Activated naive CD8-positive, alpha-beta T cell treated with anti-CD3 and anti-CD28 coated beads, Interleukin-2, amount 10 ng/mL, durations not matched to agents 7 days and 5 days (primary cell): Measurements from ENCODE around the gene GSE1. TPM values are rescaled to one million over a fixed set of nuclear protein-coding genes. Genes with fewer than 3 reads are reported as not detected.

Experiments
- ATAC-seq: fragments of 150-1000 bp; cut with Tn5 transposase; one replicate; pipeline ENCODE4 v1.10.0; 2021; ENCODE audit warnings: low read depth, moderate library complexity
- POLR2A ChIA-PET: fragments of 350-600 bp; sonication (Branson Sonifier 250); formaldehyde crosslinking; loops from one replicate; lab custom pipeline; 2021; ENCODE audit warnings: antibody characterized with exemption; lab: Charles Lee
- DNase-seq: peaks from one replicate; pipeline ENCODE4 v3.0.0; 2021
- H3K27ac Mint-ChIP-seq: one replicate; pipeline ENCODE4 v1.8.0; 2022; ENCODE audit warnings: mild to moderate bottlenecking, mixed read lengths
- H3K27me3 Mint-ChIP-seq: one replicate; pipeline ENCODE4 v1.8.0; 2022; ENCODE audit warnings: mild to moderate bottlenecking, moderate library complexity, mixed read lengths
- H3K36me3 Mint-ChIP-seq: one replicate; pipeline ENCODE4 v1.8.0; 2021; ENCODE audit warnings: mild to moderate bottlenecking, mixed read lengths
- H3K4me1 Mint-ChIP-seq: one replicate; pipeline ENCODE4 v1.8.0; 2021; ENCODE audit warnings: mixed read lengths
- H3K4me3 Mint-ChIP-seq: one replicate; pipeline ENCODE4 v1.8.0; 2022; ENCODE audit warnings: mild to moderate bottlenecking, moderate library complexity, mixed read lengths
- H3K9me3 Mint-ChIP-seq: one replicate; pipeline ENCODE4 v1.8.0; 2021; ENCODE audit warnings: mixed read lengths
- total RNA-seq, 2 experiments: library from RNA; stranded (reverse); gene quantifications; one replicate each; pipeline ENCODE4 v1.2.3, GENCODE V29; 2021

The GSE1 gene
- total RNA-seq, 2 experiments from 2014 or later = 60.9 to 62.5 TPM

- ATAC-seq (peak; percentile 68), DNase-seq (peak; percentile 68)
- H3K9me3 Mint-ChIP-seq = no peaks in the 10 kb centered on the region
- peaks cover 56% of the 10 kb centered on the region for H3K4me1 Mint-ChIP-seq
- peak overlapping the region; percentile 97 for H3K27ac Mint-ChIP-seq
- peaks cover 11% of the 10 kb centered on the region for H3K36me3 Mint-ChIP-seq
- H3K27me3 Mint-ChIP-seq = no peaks in the 10 kb centered on the region
- H3K4me3 Mint-ChIP-seq = peak overlapping the region; percentile 86
- POLR2A ChIA-PET = interaction anchor here (0.6 to 6.2 kb wide), 6 partner anchors 12 to 580 kb away, joined by 3 to 81 read pairs (median 3); no protein-coding TSS in a partner anchor
Measured at GRCh38 chr16:85569615-85570212, 43.4 kb upstream of the GSE1 start.

- no peaks in the 10 kb centered on the region for H3K27me3 Mint-ChIP-seq
- DNase-seq (peak; percentile 50), ATAC-seq (peak; percentile 7)
- H3K36me3 Mint-ChIP-seq = peaks cover 11% of the 10 kb centered on the region
- no peaks in the 10 kb centered on the region for H3K9me3 Mint-ChIP-seq
- peaks cover 54% of the 10 kb centered on the region for H3K4me1 Mint-ChIP-seq
- H3K27ac Mint-ChIP-seq = peak overlapping the region; percentile 97
- POLR2A ChIA-PET = interaction anchor here (0.6 to 6.2 kb wide), 7 partner anchors 12 to 1017 kb away, joined by 3 to 81 read pairs (median 4); no protein-coding TSS in a partner anchor
- peak overlapping the region; percentile 86 for H3K4me3 Mint-ChIP-seq
Measured at GRCh38 chr16:85570213-85570734, 42.8 kb upstream of the GSE1 start.

GRCh38 chr16:85570735-85571562 is 42.2 kb upstream of the GSE1 start:
- Mint-ChIP-seq H3K36me3 (peaks cover 11% of the 10 kb centered on the region), H3K9me3 (no peaks in the 10 kb centered on the region), H3K4me3 (peak overlapping the region; percentile 86), H3K4me1 (peaks cover 54% of the 10 kb centered on the region), H3K27ac (peak overlapping the region; percentile 97), H3K27me3 (no peaks in the 10 kb centered on the region)
- POLR2A ChIA-PET = interaction anchor here (0.6 to 6.2 kb wide), 5 partner anchors 12 to 1018 kb away, joined by 3 to 81 read pairs (median 4); no protein-coding TSS in a partner anchor
- ATAC-seq (peak; percentile 77), DNase-seq (peak; percentile 59)

GRCh38 chr16:85571563-85571812 is 41.6 kb upstream of the GSE1 start:
- Mint-ChIP-seq H3K36me3 (peaks cover 11% of the 10 kb centered on the region), H3K4me3 (peak overlapping the region; percentile 86), H3K27ac (peak overlapping the region; percentile 97), H3K4me1 (peaks cover 53% of the 10 kb centered on the region), H3K27me3 (no peaks in the 10 kb centered on the region), H3K9me3 (no peaks in the 10 kb centered on the region)
- DNase-seq (no peak), ATAC-seq (peak; percentile 11)
- POLR2A ChIA-PET = interaction anchor here (0.6 to 6.2 kb wide), 4 partner anchors 13 to 106 kb away, joined by 3 to 81 read pairs (median 4); no protein-coding TSS in a partner anchor

- POLR2A ChIA-PET = interaction anchor here (0.6 to 6.2 kb wide), 4 partner anchors 13 to 105 kb away, joined by 3 to 81 read pairs (median 4); no protein-coding TSS in a partner anchor
- ATAC-seq (no peak), DNase-seq (no peak)
- peaks cover 11% of the 10 kb centered on the region for H3K36me3 Mint-ChIP-seq
- peak overlapping the region; percentile 86 for H3K4me3 Mint-ChIP-seq
- peaks cover 51% of the 10 kb centered on the region for H3K4me1 Mint-ChIP-seq
- H3K27ac Mint-ChIP-seq = peak overlapping the region; percentile 97
- H3K9me3 Mint-ChIP-seq = no peaks in the 10 kb centered on the region
- no peaks in the 10 kb centered on the region for H3K27me3 Mint-ChIP-seq
Measured at GRCh38 chr16:85571813-85572619, 41.1 kb upstream of the GSE1 start.

- POLR2A ChIA-PET = no interaction called here
- H3K9me3 Mint-ChIP-seq = no peaks in the 10 kb centered on the region
- H3K27me3 Mint-ChIP-seq = no peaks in the 10 kb centered on the region
- ATAC-seq (no peak), DNase-seq (no peak)
- peaks cover 45% of the 10 kb centered on the region for H3K4me1 Mint-ChIP-seq
- H3K27ac Mint-ChIP-seq = no peak overlapping the region
- H3K36me3 Mint-ChIP-seq = peaks cover 9% of the 10 kb centered on the region
- H3K4me3 Mint-ChIP-seq = no peak overlapping the region
Measured at GRCh38 chr16:85573045-85573695, 40.0 kb upstream of the GSE1 start.

- ATAC-seq = no peak
- H3K36me3 Mint-ChIP-seq = peaks cover 9% of the 10 kb centered on the region
- no peaks in the 10 kb centered on the region for H3K9me3 Mint-ChIP-seq
- DNase-seq = no peak
- H3K4me1 Mint-ChIP-seq = peaks cover 38% of the 10 kb centered on the region
- POLR2A ChIA-PET = interaction anchor here (0.6 kb wide), 1 partner anchor 19 kb away, joined by 3 read pairs; no protein-coding TSS in a partner anchor
- H3K27ac Mint-ChIP-seq = no peak overlapping the region
- no peaks in the 10 kb centered on the region for H3K27me3 Mint-ChIP-seq
- no peak overlapping the region for H3K4me3 Mint-ChIP-seq
Measured at GRCh38 chr16:85573696-85574641, 39.2 kb upstream of the GSE1 start.

- Mint-ChIP-seq H3K9me3 (no peaks in the 10 kb centered on the region), H3K27me3 (no peaks in the 10 kb centered on the region), H3K27ac (no peak overlapping the region), H3K4me1 (peaks cover 29% of the 10 kb centered on the region), H3K36me3 (peaks cover 9% of the 10 kb centered on the region), H3K4me3 (no peak overlapping the region)
- ATAC-seq (no peak), DNase-seq (no peak)
- POLR2A ChIA-PET = interaction anchor here (2.2 kb wide), 1 partner anchor 21 kb away, joined by 6 read pairs; no protein-coding TSS in a partner anchor
Measured at GRCh38 chr16:85574672-85575475, 38.2 kb upstream of the GSE1 start.

GRCh38 chr16:85575920-85576319 is 37.2 kb upstream of the GSE1 start:
- no peak for DNase-seq
- H3K4me1 Mint-ChIP-seq = peaks cover 22% of the 10 kb centered on the region
- no peak overlapping the region for H3K27ac Mint-ChIP-seq
- ATAC-seq = no peak
- H3K27me3 Mint-ChIP-seq = no peaks in the 10 kb centered on the region
- POLR2A ChIA-PET = interaction anchor here (2.2 kb wide), 1 partner anchor 22 kb away, joined by 6 read pairs; no protein-coding TSS in a partner anchor
- no peak overlapping the region for H3K4me3 Mint-ChIP-seq
- no peaks in the 10 kb centered on the region for H3K9me3 Mint-ChIP-seq
- peaks cover 11% of the 10 kb centered on the region for H3K36me3 Mint-ChIP-seq

GRCh38 chr16:85576944-85577343 is 36.2 kb upstream of the GSE1 start:
- H3K27me3 Mint-ChIP-seq = no peaks in the 10 kb centered on the region
- H3K4me1 Mint-ChIP-seq = peaks cover 12% of the 10 kb centered on the region
- H3K36me3 Mint-ChIP-seq = peaks cover 6% of the 10 kb centered on the region
- H3K9me3 Mint-ChIP-seq = no peaks in the 10 kb centered on the region
- ATAC-seq = no peak
- no peak overlapping the region for H3K4me3 Mint-ChIP-seq
- POLR2A ChIA-PET = interaction anchor here (2.2 kb wide), 1 partner anchor 23 kb away, joined by 6 read pairs; no protein-coding TSS in a partner anchor
- no peak overlapping the region for H3K27ac Mint-ChIP-seq
- no peak for DNase-seq
